Activated CD4-positive, CD25-positive, alpha-beta regulatory T cell treated with anti-CD3 and anti-CD28 coated beads, Interleukin-2, amount 50 U/mL, for 16 hours (primary cell): ENCODE data around the gene KIAA1958.
"Not testable (repeated sequence)": the region's sequence is repeated elsewhere in the genome, so short reads cannot be mapped to it uniquely, and the experiment has no call there.

Experiments used
- DNase-seq: peaks from one replicate; pipeline ENCODE4 v3.0.0-alpha.2; 2020; ENCODE audit warnings: low read depth, low spot score

Gene KIAA1958

GRCh38 chr9:112659906-112660305 is 173.3 kb downstream of the KIAA1958 start:
- no peak for DNase-seq

GRCh38 chr9:112663681-112664080 is 177.1 kb downstream of the KIAA1958 start:
- no peak for DNase-seq

- DNase-seq: no peak
Observed at GRCh38 chr9:112664531-112664930, 177.9 kb downstream of the KIAA1958 start.

GRCh38 chr9:112665347-112665746 is 178.7 kb downstream of the KIAA1958 start:
- DNase-seq: no peak

GRCh38 chr9:112669326-112669725 is 182.7 kb downstream of the KIAA1958 start:
- DNase-seq: no peak

- no peak for DNase-seq
Observed at GRCh38 chr9:112670991-112671625, 184.5 kb downstream of the KIAA1958 start.

GRCh38 chr9:112673221-112673620 is 186.6 kb downstream of the KIAA1958 start:
- DNase-seq: not testable (repeated sequence)

GRCh38 chr9:112677040-112677439 is 190.4 kb downstream of the KIAA1958 start:
- no peak for DNase-seq

GRCh38 chr9:112680731-112681402 is 194.2 kb downstream of the KIAA1958 start:
- no peak for DNase-seq

GRCh38 chr9:112689161-112689740 is 202.6 kb downstream of the KIAA1958 start:
- no peak for DNase-seq

- DNase-seq: no peak
Observed at GRCh38 chr9:112694706-112695555, 208.3 kb downstream of the KIAA1958 start.

GRCh38 chr9:112696461-112696860 is 209.8 kb downstream of the KIAA1958 start:
- no peak for DNase-seq

GRCh38 chr9:112699230-112699629 is 212.6 kb downstream of the KIAA1958 start:
- DNase-seq: no peak

GRCh38 chr9:112700085-112700484 is 213.5 kb downstream of the KIAA1958 start:
- DNase-seq: no peak

GRCh38 chr9:112703304-112703703 is 216.7 kb downstream of the KIAA1958 start:
- DNase-seq: no peak

- DNase-seq: no peak
Observed at GRCh38 chr9:112705768-112706427, 219.3 kb downstream of the KIAA1958 start.

- DNase-seq: no peak
Observed at GRCh38 chr9:112711050-112711689, 224.5 kb downstream of the KIAA1958 start.

GRCh38 chr9:112712678-112713077 is 226.1 kb downstream of the KIAA1958 start:
- no peak for DNase-seq

GRCh38 chr9:112717661-112718331 is 231.2 kb downstream of the KIAA1958 start, which contains the start of gene INIP:
INIP (minus strand) TSS chr9:112718117; CDS start chr9:112716485, 1,632 bp downstream.
- DNase-seq: peak; percentile 95
